AG09309 (cell line): ENCODE data around the gene OR2T11.

ENCODE experiments used
- DNase-seq: peaks from one replicate; pipeline ENCODE4 v3.0.0-alpha.2; 2010; ENCODE audit warnings: low read depth
- H3K4me3 ChIP-seq: 2 replicates; pipeline ENCODE4 v1.5.1; 2011; ENCODE audit warnings: mild to moderate bottlenecking, low read depth, low read length, moderate library complexity; ENCODE audit not compliant: control insufficient read depth
- CTCF ChIP-seq: IDR thresholded peaks from 2 replicates; pipeline ENCODE4 v1.5.1; 2011; ENCODE audit warnings: mild to moderate bottlenecking, low read depth, low read length, inconsistent platforms; ENCODE audit not compliant: insufficient read depth, control insufficient read depth; ENCODE audit errors: missing control alignments

Gene OR2T11

GRCh38 chr1:248621770-248622169 lies 13.1 kb downstream of the OR2T11 start:
- no peak for DNase-seq
- no peak overlapping the region for H3K4me3 ChIP-seq
- no peak for TF ChIP-seq CTCF

- peak; percentile 4 for DNase-seq
- TF ChIP-seq CTCF, result peak; percentile 62
- no peak overlapping the region for H3K4me3 ChIP-seq
Observed at GRCh38 chr1:248618878-248619277, 16.0 kb downstream of the OR2T11 start.

DNA sequence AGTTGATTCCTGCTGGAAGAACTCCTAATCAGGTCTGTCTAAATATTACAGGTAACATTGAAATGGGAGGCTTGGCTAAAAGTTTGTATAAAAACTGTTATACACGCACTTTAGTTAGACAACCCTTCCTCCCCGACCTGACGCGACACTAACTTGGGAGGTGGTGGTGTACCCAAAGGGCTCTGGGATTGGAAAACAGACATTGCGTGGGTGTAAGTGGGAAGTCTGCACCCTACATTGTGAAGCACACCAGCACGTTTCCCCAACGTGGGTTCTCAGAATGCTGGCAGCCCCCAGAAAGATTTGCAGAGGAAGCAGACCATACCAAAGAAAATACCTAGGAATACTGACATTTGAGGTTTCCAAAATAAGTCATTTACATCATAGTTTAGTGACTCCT lies 16.8 kb downstream of the OR2T11 start:
- DNase-seq, result no peak
- TF ChIP-seq CTCF, result no peak
- H3K4me3 ChIP-seq, result no peak overlapping the region

DNA sequence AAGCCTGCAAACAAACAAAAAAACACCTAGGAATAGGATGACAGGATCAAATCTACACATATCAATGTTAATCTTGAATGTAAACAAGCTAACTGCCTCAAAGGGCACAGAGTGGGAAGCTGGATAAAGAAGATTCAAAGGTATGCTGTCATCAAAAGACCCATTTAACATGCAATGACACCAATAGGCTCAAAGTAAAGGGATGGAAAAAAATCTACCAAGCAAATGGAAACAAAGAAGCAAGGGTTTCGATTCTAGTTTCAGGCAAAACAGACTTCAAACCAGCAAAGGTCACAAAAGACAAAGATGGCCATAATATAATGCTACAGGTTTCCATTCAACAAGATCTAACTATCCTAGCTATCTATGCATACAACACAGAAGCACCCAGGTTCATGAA lies 21.1 kb downstream of the OR2T11 start:
- no peak for DNase-seq
- TF ChIP-seq CTCF, result no peak
- H3K4me3 ChIP-seq, result no peak overlapping the region

- no peak for DNase-seq
- TF ChIP-seq CTCF, result no peak
- H3K4me3 ChIP-seq, result no peak overlapping the region
Observed at GRCh38 chr1:248611883-248612414, 22.9 kb downstream of the OR2T11 start.

GRCh38 chr1:248610301-248610700 lies 24.6 kb downstream of the OR2T11 start:
- H3K4me3 ChIP-seq, result no peak overlapping the region
- no peak for DNase-seq
- TF ChIP-seq CTCF, result no peak

GRCh38 chr1:248599396-248599795 lies 35.5 kb downstream of the OR2T11 start:
- no peak overlapping the region for H3K4me3 ChIP-seq
- TF ChIP-seq CTCF, result no peak
- DNase-seq, result no peak
